Measurements from ENCODE around the gene PDCD4.

DNA sequence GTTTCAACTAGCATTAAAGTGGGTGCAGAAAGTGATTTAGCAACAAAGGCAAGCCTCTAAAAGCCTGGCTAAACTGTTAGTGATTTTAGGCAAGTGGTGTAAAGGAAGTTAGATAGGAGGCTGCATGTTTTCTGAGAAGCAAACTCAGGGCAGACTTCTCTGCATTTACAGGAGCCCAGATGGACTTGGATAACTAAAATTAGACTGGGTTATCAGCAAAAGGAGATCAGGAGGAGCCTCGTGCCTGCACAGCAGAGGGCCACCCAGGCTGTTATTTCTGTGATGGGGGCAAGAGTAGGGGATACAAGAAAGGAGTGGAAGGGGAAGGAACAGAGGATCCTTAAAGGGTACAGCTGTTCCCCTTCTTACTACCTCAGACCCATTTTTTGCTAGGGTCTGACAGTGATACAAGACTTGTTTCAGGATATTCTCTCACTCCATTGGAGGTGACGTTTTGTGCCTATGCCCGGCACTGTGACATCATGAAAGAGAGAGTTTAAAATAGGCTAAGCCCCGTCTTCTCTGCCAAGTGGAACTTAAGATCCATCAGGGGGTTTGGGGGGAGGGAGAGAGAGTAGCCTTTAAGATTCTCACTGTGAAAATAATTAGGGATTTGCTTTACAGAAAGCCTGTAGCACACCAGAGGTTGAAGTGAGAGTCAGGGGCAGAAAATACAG is 49.6 kb upstream of the PDCD4 start:
- TF ChIP-seq CTCF (IDR thresholded peaks at IDR 0.05) (no peak), POLR2A (IDR thresholded peaks at IDR 0.05) (no peak)
